ENCODE measurements around the gene AMOTL1.

GRCh38 chr11:94851864-94852636 lies 83.9 kb downstream of the AMOTL1 start:
- no peak for TF ChIP-seq GATA2 (IDR thresholded peaks at IDR 0.05; ENCODE audit: low read depth, low read length)
- no peak for TF ChIP-seq GATA3 (IDR thresholded peaks at IDR 0.05; ENCODE audit: low read depth, low read length)

Measured in SH-SY5Y (cell line).